HTR-8/SVneo (cell line): ENCODE measurements around the gene SLC44A1.
A peak's percentile ranks its signal among the peaks of the same experiment; 100 is the strongest.

Source experiments
- DNase-seq: peaks from one replicate; pipeline ENCODE4 v3.0.0; 2011; ENCODE audit warnings: low spot score, mixed read lengths; ENCODE audit not compliant: insufficient read length
- FAIRE-seq: peaks from 2 replicates; lab custom pipeline; 2011; peaks lifted over from hg19 to GRCh38; lab: Jason Lieb, UNC

SLC44A1 gene

DNA sequence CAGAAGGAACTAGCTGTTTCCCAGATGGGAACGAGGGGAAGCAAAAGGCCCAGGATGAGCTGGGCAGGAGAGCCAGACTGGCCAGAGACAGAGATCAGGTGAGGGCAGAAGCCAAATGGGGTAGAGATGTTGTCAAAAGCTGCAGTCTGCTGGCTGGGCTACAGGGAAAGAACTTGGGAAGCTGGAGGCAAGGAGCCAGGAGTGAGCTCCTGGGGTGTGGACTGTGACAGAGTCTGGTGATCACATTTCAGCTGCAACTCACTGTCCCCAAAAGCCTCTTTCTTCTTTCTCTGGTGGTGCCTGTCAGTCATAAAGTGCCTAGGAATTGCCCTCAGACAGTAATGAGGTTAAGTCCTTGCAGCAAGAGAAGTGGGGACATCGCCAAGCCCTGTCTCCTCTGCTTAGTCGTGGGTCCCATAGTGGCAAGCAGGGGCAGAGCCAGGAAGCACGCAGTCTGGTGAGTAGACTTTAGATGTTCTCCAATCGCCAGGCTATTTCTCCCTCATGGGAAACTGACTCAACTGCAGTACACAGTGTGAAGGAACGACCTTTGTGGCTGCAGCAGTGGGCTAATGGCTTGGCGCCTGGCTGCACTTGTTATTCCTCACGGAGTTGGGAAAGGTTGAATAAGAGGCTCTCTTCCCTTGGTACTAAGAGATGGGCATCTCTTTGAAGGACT is 200.9 kb downstream of the SLC44A1 start:
- DNase-seq (no peak), FAIRE-seq (no peak)

DNA sequence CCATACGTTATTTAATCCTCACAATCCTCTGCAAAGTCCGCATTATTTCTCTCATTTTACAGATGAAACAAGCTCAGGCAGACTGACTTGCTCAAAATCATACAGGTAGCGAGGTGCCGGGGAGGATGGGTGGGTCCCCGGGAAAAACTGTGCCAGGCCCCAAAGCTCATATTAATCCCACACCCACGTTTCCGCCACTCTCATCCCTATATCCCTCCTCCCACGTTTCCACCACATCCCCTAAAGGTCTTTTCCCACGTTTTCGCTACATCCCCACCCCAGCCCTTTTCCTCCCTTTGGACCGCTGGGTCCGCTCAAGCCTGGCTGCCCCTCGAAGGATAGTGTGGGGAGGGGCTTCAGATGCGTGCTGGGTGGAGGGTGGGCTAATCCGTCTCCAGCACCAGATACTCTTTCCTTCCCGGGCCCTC is 202.9 kb downstream of the SLC44A1 start:
- no peak for DNase-seq
- FAIRE-seq: no peak

DNA sequence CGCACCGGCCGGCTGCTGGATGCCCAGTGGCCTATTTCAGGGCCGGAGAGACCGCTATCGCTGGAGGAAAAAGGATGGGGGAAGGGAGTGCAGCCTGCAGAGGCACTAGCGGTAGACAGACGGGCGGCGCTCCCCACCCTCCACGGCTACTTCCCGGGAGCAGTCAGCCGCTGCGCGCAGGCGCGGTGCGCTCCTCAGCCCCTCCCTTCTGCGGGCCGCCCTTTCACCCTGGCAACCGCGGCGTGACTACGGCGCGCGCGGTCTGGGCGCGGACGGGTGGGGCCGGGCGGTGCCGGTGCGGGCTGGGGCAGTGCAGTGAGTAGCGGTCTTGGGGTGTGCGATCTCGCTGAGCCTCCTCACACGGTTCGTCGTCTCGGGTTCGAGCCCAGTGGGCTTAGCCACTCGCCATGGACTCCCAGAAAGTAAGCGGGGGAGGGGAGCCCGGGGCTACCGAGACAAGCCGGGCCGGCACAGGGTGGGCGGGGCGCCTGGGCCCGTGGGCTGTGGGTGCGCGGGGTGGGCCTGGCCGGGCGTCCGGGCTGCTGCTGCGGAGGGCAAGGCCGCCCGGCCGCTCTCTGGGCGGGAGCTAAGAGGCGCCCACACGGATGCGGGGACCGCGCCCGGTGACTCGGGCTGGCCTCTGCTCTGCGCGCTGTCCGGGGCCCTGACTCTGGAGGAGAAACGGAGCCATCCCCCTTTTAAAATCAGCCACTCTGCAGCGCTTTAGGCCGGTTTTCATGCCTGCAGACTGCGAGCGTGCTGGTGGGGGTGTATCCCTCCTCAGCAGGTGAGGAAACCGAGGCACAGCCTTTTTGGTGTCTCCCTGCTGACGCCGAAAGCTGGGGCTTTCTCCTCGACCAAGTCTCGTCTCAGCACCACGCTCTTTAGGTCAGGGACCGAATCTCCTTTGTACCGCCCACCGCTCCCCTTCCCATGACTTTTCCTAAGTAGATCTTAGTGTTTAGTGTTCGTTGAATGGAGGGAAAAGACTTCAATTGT is 203.7 kb downstream of the SLC44A1 start, which contains the start of gene FSD1L:
Gene FSD1L, plus strand, starts transcription at position 221 of the 999 bp plus-strand sequence. Its CDS starts 187 bp downstream, at position 408.
- peak; percentile 91 for FAIRE-seq

DNA sequence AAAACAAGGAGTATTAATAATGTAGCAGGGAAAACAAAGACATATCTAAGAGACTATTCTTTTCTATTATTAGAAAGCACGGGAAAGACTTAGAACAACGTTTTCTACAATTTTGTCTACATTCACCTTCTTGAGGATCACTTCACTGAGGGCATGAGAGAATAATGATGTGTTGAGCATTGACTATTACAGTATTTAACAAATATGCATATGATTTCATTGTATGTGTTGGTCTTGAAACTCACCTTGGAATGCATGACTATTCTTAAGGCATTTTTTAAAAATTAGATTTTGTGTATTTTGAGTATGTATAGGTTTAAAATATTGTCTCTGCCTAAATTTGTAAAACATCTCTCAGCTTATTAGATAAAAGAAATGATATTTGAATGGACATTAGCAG is 204.6 kb downstream of the SLC44A1 start:
- no peak for FAIRE-seq
- DNase-seq: no peak

More for the DNA sequence above, 203.7 kb downstream of the SLC44A1 start, which contains the start of gene FSD1L:
- DNase-seq: peak; percentile 89

DNA sequence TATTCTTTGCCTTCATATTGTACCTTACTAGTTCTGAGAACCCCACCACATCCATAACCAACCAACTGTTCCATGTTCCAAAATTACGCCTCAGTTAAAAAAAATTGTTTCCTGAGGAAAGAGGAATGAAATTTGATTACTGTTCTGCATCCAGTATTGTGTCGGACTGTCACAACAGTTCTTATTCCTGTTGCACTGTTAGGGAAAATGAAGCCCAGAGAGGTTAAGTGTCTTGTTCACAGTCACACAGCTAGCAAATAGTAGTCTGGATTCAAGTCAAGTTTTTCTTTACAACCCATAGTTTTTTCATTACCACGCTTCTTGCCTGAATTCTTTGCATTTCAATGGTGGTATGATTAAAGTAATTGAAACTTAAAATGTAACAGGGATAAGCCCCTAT is 207.7 kb downstream of the SLC44A1 start:
- DNase-seq: no peak
- FAIRE-seq: no peak

DNA sequence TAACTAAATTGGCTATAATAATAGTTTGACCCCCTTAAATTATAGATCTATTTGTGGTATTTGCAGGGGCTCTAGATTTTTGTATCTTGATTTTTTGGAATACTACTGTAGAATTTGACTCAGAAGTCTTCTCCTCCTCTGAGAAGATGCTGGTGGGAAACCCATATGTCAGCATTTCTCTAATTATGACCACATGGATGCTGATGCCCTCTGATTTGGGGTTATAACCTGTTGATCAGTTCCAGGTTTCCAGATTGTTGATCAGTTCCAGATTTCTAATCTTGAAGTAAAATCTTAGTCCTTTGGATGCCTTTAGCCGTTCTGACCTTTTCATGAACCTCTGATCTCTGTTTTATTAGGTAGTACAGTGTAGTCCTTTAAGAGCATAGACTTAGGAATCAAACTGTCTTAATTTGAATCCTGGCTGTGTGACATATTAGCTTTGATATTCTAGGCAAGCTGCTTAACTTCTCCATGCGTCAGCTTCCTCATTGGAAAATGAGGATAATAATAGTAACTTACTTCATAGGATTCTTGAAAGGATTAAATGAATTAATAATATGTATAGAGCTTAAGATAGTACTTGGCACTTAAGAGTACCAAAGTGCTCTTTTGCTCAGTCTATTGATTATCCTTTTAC is 211.5 kb downstream of the SLC44A1 start:
- FAIRE-seq (no peak), DNase-seq (no peak)

DNA sequence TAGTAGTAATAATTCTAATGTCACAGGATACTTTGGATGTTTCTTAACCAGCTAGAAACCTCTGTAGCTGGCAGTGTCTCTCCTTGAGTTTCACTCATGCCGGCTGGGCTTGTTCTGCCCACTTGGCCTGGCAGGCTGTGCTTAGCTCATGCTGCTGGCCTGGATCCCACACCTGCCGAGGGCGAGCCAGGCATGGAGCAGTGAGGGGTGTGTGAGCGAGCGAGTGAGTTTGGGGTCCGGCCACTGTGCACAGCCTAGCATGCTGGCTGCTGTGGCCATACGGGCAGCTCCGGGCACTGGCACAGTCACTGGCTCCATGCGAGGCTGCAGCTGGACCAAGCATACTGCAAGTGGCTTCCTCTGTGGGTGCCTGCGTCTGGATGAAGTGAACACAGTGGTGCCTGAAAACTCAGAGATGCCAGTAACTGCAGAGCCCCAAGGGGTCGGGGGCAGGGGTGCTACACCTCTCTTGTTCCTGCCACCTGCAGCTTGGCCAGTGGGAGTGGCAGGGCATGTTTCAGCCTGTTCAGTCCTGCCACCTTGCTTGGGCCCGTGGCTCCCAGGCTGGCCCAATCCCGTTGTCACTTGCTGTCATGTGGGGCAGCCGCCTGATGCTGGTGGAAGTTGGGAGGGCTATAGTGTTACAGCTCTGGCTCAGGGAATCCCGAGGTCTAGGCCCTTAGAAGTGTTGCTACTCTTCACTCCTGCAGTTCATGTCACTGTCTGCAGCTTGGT is 213.3 kb downstream of the SLC44A1 start:
- DNase-seq (no peak), FAIRE-seq (no peak)

DNA sequence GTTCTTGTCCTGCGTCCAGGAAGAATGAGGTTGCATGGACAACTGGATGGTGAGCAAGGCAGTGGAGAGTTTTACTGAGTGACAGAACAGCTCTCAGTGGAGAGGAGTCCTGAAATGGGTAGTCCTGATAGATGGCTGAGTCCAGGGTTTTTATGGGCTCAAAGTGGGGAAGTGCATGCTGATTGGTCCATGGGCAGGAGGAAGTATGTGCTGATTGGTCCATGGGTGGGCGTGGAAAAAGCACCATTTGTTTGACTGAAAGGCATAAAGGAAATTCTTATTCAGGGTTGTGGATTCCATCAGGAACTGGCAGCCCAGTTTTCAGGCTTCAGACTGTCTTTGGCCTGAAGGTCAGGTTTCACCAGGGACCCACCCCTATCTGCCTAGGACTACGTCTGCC is 214.0 kb downstream of the SLC44A1 start:
- FAIRE-seq: no peak
- DNase-seq: no peak

DNA sequence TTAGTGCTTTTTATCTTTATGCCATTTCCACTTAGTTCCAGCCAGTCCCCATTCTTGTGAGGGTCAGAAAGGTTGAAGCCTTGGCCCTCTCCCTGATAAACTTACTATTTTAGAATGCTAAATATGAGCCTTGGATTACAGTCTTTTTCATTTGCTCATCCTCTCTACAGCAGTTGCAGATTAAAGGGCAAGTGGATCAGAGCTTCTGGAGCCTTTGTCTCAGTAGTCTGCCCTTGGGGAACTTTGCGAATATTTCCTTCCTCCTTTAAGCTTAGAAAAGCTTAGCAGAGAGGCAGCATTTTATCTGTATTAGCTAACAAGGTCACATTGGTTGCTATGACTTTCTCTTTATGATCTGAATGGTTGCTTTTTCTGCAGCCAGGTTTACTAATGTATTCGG is 214.9 kb downstream of the SLC44A1 start:
- FAIRE-seq (no peak), DNase-seq (no peak)

DNA sequence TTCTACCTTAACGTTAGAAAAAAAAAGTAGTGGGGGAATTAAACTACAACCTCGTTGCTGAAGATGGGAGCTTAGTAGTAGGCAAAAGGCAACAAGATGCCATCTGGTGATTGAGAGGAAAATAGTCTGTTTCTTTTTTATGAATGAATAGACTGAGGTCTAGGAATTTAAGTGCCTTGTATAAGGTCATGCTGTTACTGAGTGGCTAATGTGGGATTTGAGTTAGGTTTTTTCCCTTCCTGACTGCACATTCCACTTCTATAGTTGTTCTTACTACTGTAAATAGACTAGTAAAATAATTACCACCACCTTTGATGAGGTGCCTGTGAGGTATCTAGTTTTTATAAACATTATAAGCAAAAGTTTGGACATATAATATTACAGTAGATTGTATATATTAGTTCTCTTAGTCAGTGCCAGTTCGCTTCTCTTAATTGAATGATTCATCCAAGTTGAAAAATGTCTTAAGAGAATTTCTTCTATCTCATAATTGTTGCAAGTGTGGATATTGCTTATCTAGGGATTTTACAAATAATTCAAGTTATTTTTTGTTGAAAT is 222.5 kb downstream of the SLC44A1 start:
- DNase-seq: no peak
- no peak for FAIRE-seq

DNA sequence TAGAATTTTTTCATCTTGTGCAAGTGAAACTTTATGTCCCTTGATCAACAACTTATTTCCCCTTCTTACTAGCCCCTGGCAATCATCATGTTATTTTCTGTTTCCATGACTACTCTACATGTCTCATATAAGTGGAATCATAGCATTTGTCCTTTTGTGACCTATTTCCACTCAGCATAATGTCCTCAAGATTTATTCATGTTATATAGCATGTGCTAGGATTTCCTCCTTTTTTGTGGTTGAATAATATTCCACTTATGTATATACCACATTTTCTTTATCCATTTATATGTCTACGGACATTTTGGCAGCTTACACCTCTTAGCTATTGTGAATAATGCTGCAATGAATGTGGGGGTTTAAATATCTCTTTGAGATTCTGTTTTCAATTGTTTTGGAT is 224.4 kb downstream of the SLC44A1 start:
- no peak for FAIRE-seq
- DNase-seq: no peak

DNA sequence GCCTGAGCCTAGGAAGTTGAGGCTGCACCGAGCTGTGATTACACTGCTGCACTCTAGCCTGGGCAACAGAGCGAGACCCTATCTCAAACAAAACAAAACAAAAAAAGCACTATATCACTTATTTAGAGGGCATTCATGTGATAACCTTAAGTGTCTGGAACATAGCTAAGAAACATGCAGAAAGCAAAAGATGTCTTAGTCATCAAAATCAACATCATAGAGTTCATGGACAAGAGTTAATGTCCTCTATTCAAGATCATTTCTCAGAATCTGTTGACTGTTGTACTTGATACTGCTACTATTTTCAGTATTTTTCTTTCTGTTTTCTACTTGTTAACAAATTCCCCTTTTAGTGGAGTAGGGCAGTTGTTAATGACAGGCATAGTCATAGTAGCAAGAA is 228.8 kb downstream of the SLC44A1 start:
- no peak for DNase-seq
- FAIRE-seq: no peak

DNA sequence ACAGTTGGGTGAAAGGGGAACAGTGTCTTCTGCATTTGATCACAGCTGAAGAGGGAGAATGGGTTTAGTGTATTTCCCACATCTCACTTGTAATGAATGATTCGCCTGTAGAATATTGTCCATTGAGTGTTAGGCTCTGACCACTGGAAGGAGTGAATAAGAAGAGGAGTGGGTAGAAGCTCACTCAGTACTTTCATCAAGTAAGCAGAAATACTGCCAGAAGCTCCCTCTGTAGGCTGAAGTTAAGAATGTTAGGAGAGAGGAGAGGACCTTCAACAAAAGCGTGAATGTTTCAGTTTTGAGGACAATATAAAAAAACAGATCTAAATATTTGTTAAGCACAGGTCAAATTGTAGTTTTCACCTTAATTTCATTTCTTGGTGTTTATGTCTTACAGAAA is 230.9 kb downstream of the SLC44A1 start:
- no peak for FAIRE-seq
- DNase-seq: no peak

DNA sequence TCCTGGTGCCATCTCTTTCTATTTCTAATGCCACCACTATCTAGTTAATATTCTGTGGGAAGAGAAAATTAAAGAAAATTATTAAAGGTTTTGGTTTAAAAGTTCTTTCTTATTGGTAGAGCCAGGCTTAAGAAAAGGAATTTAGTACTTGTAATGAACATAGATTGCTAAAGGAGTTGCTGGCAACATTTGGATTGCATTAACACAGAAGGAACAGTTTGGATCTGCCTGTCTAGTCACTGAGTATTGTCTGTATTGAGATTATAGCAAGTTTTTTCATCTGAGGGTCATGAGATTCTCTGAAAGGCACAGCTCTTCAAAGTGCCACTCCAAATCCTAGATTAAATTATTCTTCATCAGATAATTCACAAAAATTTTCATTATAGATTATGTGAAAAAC is 235.4 kb downstream of the SLC44A1 start:
- DNase-seq (no peak), FAIRE-seq (no peak)

DNA sequence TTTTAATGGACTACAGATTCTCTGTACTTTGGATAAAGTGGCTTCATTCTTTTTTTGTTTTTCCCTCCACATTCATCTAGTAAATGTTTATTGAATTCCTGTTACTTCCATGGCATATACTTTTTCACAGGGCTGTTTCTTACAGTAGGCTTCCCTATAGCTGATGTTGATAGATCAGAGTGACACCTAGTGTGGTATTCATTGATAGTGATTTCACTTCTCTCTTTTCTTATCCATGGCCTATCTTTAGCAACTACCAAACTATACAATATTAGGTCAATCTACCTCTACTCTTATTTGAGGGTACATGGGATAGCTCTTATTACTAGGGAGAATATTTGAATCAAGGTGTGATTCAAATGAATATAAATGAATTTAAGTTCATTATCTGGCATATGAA is 239.2 kb downstream of the SLC44A1 start:
- DNase-seq: no peak
- no peak for FAIRE-seq

DNA sequence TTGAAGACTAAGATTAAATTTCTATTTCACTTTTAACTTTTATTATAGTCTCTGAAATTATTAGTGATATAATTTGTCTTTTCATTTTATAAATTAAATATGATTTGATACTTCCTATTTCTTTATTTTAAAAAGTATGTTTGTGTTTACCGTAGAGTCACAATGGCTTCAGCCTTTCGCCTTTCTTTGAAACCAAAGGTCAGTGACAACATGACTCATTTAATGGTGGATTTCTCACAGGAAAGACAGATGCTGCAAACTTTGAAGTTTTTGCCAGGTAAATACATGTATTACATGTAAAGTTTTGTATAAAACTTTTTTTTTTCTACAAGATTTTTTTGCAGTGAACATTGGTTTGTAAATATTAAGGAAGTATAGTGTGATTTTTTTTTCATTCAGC is 239.8 kb downstream of the SLC44A1 start:
- DNase-seq (no peak), FAIRE-seq (no peak)

DNA sequence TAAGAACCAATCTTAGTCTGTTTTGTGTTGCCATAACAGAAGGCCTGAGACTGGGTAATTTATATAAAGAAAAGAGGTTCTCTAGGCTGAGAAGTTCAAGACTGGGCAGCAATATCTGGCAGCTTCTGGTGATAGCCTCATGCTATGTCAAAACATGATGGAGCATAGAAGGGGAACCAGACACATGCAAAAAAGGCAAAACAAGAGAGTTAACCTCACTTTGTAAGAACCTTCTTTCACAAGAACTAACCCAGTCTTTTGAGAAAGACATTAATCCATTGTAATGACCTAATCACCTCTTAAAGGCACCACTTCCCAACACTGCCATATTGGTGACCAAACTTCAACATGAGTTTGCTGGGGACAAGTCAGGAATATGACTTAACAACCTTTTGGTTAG is 240.7 kb downstream of the SLC44A1 start:
- FAIRE-seq (no peak), DNase-seq (no peak)
